Measurements from ENCODE around the gene HPDL.
A peak's percentile ranks its signal among the peaks of the same experiment; 100 is the strongest.

Gene HPDL

DNA sequence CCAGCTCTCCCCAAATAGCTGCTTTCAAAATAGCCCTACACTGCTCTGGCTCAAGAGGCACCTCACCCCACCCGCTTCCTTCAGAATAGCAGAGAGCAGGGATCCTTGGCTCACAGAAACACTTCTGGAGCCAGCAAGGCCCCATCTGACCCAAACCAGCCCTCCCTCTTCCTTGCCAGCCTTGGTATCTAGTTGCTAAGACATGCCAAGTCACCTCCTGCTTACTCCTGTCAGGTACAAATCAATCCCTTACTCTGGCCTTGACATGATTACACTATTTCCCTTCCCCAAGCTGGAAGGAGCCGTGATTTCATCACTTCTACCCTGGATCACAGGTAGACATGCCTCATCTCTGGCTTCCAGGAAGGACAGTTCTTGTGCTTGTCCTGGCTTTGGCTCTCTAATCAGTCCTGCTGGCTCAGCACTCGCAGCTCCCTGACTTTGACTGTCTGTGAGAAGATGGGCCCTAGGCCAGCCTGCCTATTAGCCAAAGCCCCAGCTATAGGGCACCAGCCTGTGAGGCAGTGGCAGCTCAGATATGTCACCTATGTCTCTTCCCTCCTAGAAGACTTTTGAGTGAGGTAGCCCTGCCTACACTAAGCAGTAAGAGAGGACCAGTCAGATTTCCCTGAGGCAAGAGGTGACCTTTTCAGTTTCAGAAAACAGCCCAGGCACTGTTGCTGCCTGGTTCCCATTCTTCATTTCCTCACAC, 22.4 kb downstream of the HPDL start:
- Histone ChIP-seq H3K23ac (ENCODE audit: low read length) (no peak overlapping the region), H2BK15ac (replicated peaks; ENCODE audit: low read depth) (no peak overlapping the region), H2BK120ac (ENCODE audit: low read depth, low read length) (no peak overlapping the region), H4K8ac (ENCODE audit: low read depth, low read length) (no peak overlapping the region), H3K4ac (ENCODE audit: low read depth, low read length) (no peak overlapping the region), H3K56ac (ENCODE audit: low read length) (peak overlapping the region; percentile 6), H3K18ac (ENCODE audit: low read length) (no peak overlapping the region), H3K36me3 (ENCODE audit: control insufficient read depth, insufficient read depth, low read length) (no peaks in the 10 kb centered on the region), H3K79me1 (ENCODE audit: low read length) (no peaks in the 10 kb centered on the region), H3K79me2 (ENCODE audit: control insufficient read depth, insufficient read depth, low read length) (no peaks in the 10 kb centered on the region), H3K4me1 (ENCODE audit: control insufficient read depth, low read depth, low read length) (no peaks in the 10 kb centered on the region), H3K9ac (ENCODE audit: low read length) (no peak overlapping the region), H3K27ac (ENCODE audit: low read depth, low read length) (no peak overlapping the region), H2BK5ac (ENCODE audit: low read length) (no peak overlapping the region), H2AK5ac (ENCODE audit: low read length) (no peak overlapping the region), H3K27me3 (ENCODE audit: insufficient read depth, low read length, poor library complexity) (no peaks in the 10 kb centered on the region), H3K4me3 (ENCODE audit: low read length) (no peak overlapping the region), H3K4me2 (ENCODE audit: low read length) (no peak overlapping the region), H4K5ac (ENCODE audit: low read length) (no peak overlapping the region)
- WGBS (ENCODE audit: extremely low coverage, insufficient coverage, low lambda C conversion rate): no CpG with 5 or more reads among the region's 3 CpGs
- DNase-seq: peak; percentile 31

DNA sequence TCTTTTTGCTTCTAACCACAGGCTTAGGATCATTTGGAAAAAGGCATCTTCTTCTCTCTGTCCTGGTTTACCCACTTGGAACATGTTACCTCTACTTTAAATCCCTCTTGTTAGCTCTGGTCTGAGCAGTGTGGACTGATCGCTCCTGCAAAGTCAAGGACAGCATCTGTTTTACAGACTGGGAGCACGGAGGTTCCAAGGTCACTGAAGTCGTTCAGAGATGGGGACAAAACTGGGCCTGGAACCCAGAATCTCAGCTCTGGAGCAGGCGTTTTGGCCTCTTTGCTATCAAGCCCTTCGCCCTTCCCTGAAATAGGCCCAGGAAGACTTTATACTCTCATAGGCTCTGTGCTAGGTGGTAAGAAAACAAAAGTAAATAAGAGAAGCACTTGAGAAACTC, 24.8 kb downstream of the HPDL start:
- Histone ChIP-seq H3K36me3 (ENCODE audit: control insufficient read depth, insufficient read depth, low read length) (no peaks in the 10 kb centered on the region), H3K18ac (ENCODE audit: low read length) (no peak overlapping the region), H2BK5ac (ENCODE audit: low read length) (no peak overlapping the region), H3K4ac (ENCODE audit: low read depth, low read length) (no peak overlapping the region), H2BK15ac (replicated peaks; ENCODE audit: low read depth) (no peak overlapping the region), H3K27me3 (ENCODE audit: insufficient read depth, low read length, poor library complexity) (no peaks in the 10 kb centered on the region), H3K79me2 (ENCODE audit: control insufficient read depth, insufficient read depth, low read length) (no peaks in the 10 kb centered on the region), H3K27ac (ENCODE audit: low read depth, low read length) (no peak overlapping the region), H3K4me3 (ENCODE audit: low read length) (no peak overlapping the region), H4K5ac (ENCODE audit: low read length) (no peak overlapping the region), H3K79me1 (ENCODE audit: low read length) (no peaks in the 10 kb centered on the region), H2BK120ac (ENCODE audit: low read depth, low read length) (no peak overlapping the region), H3K56ac (ENCODE audit: low read length) (no peak overlapping the region), H3K9ac (ENCODE audit: low read length) (no peak overlapping the region), H3K23ac (ENCODE audit: low read length) (no peak overlapping the region), H3K4me1 (ENCODE audit: control insufficient read depth, low read depth, low read length) (no peaks in the 10 kb centered on the region), H3K4me2 (ENCODE audit: low read length) (no peak overlapping the region), H2AK5ac (ENCODE audit: low read length) (no peak overlapping the region), H4K8ac (ENCODE audit: low read depth, low read length) (no peak overlapping the region)
- WGBS (ENCODE audit: extremely low coverage, insufficient coverage, low lambda C conversion rate): no CpG with 5 or more reads among the region's 5 CpGs
- no peak for DNase-seq

DNA sequence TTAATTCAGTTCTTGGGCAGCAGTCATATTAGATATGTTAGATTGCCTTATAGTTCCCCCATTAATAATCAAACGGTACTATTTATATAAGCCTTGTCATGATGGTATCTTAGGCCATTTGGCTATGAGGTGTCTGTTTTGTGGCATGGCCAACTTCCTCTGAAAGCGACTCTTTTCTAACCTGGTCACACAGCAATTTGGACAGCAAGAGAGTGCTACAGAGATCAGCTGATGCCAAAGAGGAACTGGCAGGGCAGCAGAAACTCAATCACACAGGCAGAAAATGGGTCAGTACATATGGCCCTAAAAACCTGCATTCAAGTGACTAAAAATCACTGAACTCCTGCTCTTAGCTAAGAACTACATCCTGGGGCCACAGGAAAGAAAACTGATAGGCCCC, 27.0 kb downstream of the HPDL start:
- no peak overlapping the region for H4K5ac ChIP-seq (ENCODE audit: low read length)
- no peak overlapping the region for H2AK5ac ChIP-seq (ENCODE audit: low read length)
- H3K9ac ChIP-seq (ENCODE audit: low read length): no peak overlapping the region

DNA sequence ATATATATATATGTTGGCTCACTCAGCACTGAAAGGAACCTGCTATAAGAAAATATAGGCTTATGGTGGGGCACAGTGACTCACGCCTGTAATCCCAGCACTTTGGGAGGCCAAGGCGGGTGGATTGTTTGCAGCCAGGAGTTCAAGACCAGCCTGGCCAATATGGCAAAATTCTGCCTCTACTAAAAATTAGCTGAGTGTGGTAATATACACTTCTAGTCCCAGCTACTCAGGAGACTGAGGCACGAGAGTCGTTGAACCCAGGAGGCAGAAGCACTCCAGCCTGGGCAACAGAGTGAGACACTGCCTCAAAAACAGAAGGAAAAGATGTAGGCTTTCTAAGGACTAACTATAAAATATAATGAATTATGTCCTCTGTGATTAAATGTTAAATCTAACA, 28.1 kb downstream of the HPDL start:
- DNase-seq: no peak
- Histone ChIP-seq H4K5ac (ENCODE audit: low read length) (no peak overlapping the region), H3K4me2 (ENCODE audit: low read length) (no peak overlapping the region), H3K27ac (ENCODE audit: low read depth, low read length) (no peak overlapping the region), H3K4me3 (ENCODE audit: low read length) (no peak overlapping the region), H3K4ac (ENCODE audit: low read depth, low read length) (no peak overlapping the region), H3K18ac (ENCODE audit: low read length) (no peak overlapping the region), H3K9ac (ENCODE audit: low read length) (no peak overlapping the region), H3K79me1 (ENCODE audit: low read length) (no peaks in the 10 kb centered on the region), H3K23ac (ENCODE audit: low read length) (no peak overlapping the region), H3K36me3 (ENCODE audit: control insufficient read depth, insufficient read depth, low read length) (no peaks in the 10 kb centered on the region), H2AK5ac (ENCODE audit: low read length) (no peak overlapping the region), H3K79me2 (ENCODE audit: control insufficient read depth, insufficient read depth, low read length) (no peaks in the 10 kb centered on the region), H2BK5ac (ENCODE audit: low read length) (no peak overlapping the region), H4K8ac (ENCODE audit: low read depth, low read length) (no peak overlapping the region), H2BK120ac (ENCODE audit: low read depth, low read length) (no peak overlapping the region), H2BK15ac (replicated peaks; ENCODE audit: low read depth) (no peak overlapping the region), H3K4me1 (ENCODE audit: control insufficient read depth, low read depth, low read length) (no peaks in the 10 kb centered on the region), H3K56ac (ENCODE audit: low read length) (no peak overlapping the region), H3K27me3 (ENCODE audit: insufficient read depth, low read length, poor library complexity) (no peaks in the 10 kb centered on the region)
- no CpG with 5 or more reads among the region's 4 CpGs for WGBS (ENCODE audit: extremely low coverage, insufficient coverage, low lambda C conversion rate)

More for the DNA sequence above, 27.0 kb downstream of the HPDL start:
- H3K18ac ChIP-seq (ENCODE audit: low read length): no peak overlapping the region
- no peaks in the 10 kb centered on the region for H3K79me1 ChIP-seq (ENCODE audit: low read length)
- H3K4me1 ChIP-seq (ENCODE audit: control insufficient read depth, low read depth, low read length): no peaks in the 10 kb centered on the region
- H2BK15ac ChIP-seq (replicated peaks; ENCODE audit: low read depth): no peak overlapping the region
- H3K79me2 ChIP-seq (ENCODE audit: control insufficient read depth, insufficient read depth, low read length): no peaks in the 10 kb centered on the region
- no peak for DNase-seq
- H3K36me3 ChIP-seq (ENCODE audit: control insufficient read depth, insufficient read depth, low read length): no peaks in the 10 kb centered on the region
- no peak overlapping the region for H3K27ac ChIP-seq (ENCODE audit: low read depth, low read length)
- no peak overlapping the region for H3K4me2 ChIP-seq (ENCODE audit: low read length)
- H3K4ac ChIP-seq (ENCODE audit: low read depth, low read length): no peak overlapping the region
- H3K4me3 ChIP-seq (ENCODE audit: low read length): no peak overlapping the region
- H3K23ac ChIP-seq (ENCODE audit: low read length): no peak overlapping the region
- H3K56ac ChIP-seq (ENCODE audit: low read length): no peak overlapping the region
- H4K8ac ChIP-seq (ENCODE audit: low read depth, low read length): no peak overlapping the region
- H3K27me3 ChIP-seq (ENCODE audit: insufficient read depth, low read length, poor library complexity): no peaks in the 10 kb centered on the region
- no CpG with 5 or more reads among the region's 2 CpGs for WGBS (ENCODE audit: extremely low coverage, insufficient coverage, low lambda C conversion rate)
- H2BK5ac ChIP-seq (ENCODE audit: low read length): no peak overlapping the region
- H2BK120ac ChIP-seq (ENCODE audit: low read depth, low read length): no peak overlapping the region

DNA sequence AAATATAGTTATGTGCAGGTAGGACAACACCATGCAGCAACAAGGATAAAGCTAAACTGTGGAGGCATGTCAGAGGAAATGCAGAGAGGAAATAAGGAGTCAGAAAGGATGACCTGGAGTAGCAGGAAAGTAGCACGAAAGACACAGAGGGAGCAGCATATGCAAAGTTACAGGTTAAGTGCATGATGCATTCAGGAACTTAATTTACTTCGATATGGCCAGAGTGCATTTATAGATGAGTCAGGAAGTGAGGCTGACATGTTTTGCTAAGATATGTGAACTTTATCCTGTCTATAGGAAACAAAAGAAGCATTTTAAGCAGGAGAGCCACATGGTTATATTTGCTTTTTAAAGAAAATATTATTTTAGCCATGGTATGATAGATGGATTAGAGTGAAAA, 29.0 kb downstream of the HPDL start:
- Histone ChIP-seq H3K79me2 (ENCODE audit: control insufficient read depth, insufficient read depth, low read length) (no peaks in the 10 kb centered on the region), H3K79me1 (ENCODE audit: low read length) (no peaks in the 10 kb centered on the region), H3K4me2 (ENCODE audit: low read length) (no peak overlapping the region), H3K36me3 (ENCODE audit: control insufficient read depth, insufficient read depth, low read length) (no peaks in the 10 kb centered on the region), H3K4me1 (ENCODE audit: control insufficient read depth, low read depth, low read length) (no peaks in the 10 kb centered on the region), H2BK15ac (replicated peaks; ENCODE audit: low read depth) (no peak overlapping the region), H3K18ac (ENCODE audit: low read length) (no peak overlapping the region), H4K8ac (ENCODE audit: low read depth, low read length) (no peak overlapping the region), H2BK5ac (ENCODE audit: low read length) (no peak overlapping the region), H3K9ac (ENCODE audit: low read length) (no peak overlapping the region), H2AK5ac (ENCODE audit: low read length) (no peak overlapping the region), H3K56ac (ENCODE audit: low read length) (no peak overlapping the region), H3K23ac (ENCODE audit: low read length) (no peak overlapping the region), H3K4me3 (ENCODE audit: low read length) (no peak overlapping the region), H4K5ac (ENCODE audit: low read length) (no peak overlapping the region), H3K27me3 (ENCODE audit: insufficient read depth, low read length, poor library complexity) (no peaks in the 10 kb centered on the region), H3K27ac (ENCODE audit: low read depth, low read length) (no peak overlapping the region), H2BK120ac (ENCODE audit: low read depth, low read length) (no peak overlapping the region), H3K4ac (ENCODE audit: low read depth, low read length) (no peak overlapping the region)
- WGBS (ENCODE audit: extremely low coverage, insufficient coverage, low lambda C conversion rate): no CpG with 5 or more reads among the region's 2 CpGs
- no peak for DNase-seq

DNA sequence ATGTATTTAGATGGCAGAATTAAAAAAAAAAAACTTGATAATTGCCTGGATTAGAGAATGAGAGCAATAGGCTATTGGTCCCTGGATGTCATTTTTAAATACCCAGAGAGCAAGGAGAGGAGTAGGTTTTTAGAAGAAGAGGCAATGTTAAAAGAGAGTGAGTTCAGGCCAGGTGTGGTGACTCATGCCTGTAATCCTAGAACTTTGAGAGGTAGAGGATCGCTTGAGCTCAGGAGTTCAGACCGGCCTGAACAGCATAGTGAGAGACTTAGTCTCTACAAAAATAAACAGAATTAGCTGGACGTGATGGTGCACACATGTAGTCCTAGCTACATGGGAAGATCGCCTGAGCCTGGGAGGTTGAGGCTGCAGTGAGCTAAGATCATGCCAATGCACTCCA, 29.5 kb downstream of the HPDL start:
- no peak overlapping the region for H3K23ac ChIP-seq (ENCODE audit: low read length)
- H2BK5ac ChIP-seq (ENCODE audit: low read length): no peak overlapping the region
- no peak overlapping the region for H2BK15ac ChIP-seq (replicated peaks; ENCODE audit: low read depth)
- H4K8ac ChIP-seq (ENCODE audit: low read depth, low read length): no peak overlapping the region
- H4K5ac ChIP-seq (ENCODE audit: low read length): no peak overlapping the region
- H3K79me2 ChIP-seq (ENCODE audit: control insufficient read depth, insufficient read depth, low read length): no peaks in the 10 kb centered on the region
- H3K4ac ChIP-seq (ENCODE audit: low read depth, low read length): no peak overlapping the region
- H3K18ac ChIP-seq (ENCODE audit: low read length): no peak overlapping the region
- H3K56ac ChIP-seq (ENCODE audit: low read length): no peak overlapping the region
- H2BK120ac ChIP-seq (ENCODE audit: low read depth, low read length): no peak overlapping the region
- DNase-seq: peak; percentile 17
- H3K4me3 ChIP-seq (ENCODE audit: low read length): no peak overlapping the region
- no peak overlapping the region for H3K27ac ChIP-seq (ENCODE audit: low read depth, low read length)
- H3K4me2 ChIP-seq (ENCODE audit: low read length): no peak overlapping the region
- no peak overlapping the region for H2AK5ac ChIP-seq (ENCODE audit: low read length)
- H3K27me3 ChIP-seq (ENCODE audit: insufficient read depth, low read length, poor library complexity): no peaks in the 10 kb centered on the region
- no peak overlapping the region for H3K9ac ChIP-seq (ENCODE audit: low read length)
- no peaks in the 10 kb centered on the region for H3K4me1 ChIP-seq (ENCODE audit: control insufficient read depth, low read depth, low read length)
- no peaks in the 10 kb centered on the region for H3K36me3 ChIP-seq (ENCODE audit: control insufficient read depth, insufficient read depth, low read length)
- H3K79me1 ChIP-seq (ENCODE audit: low read length): no peaks in the 10 kb centered on the region
- no CpG with 5 or more reads among the region's 4 CpGs for WGBS (ENCODE audit: extremely low coverage, insufficient coverage, low lambda C conversion rate)
